Measurements from ENCODE around the gene OR4L1.
"Not testable (repeated sequence)": the region's sequence is repeated elsewhere in the genome, so short reads cannot be mapped to it uniquely, and the experiment has no call there.

OR4L1 gene

GRCh38 chr14:20059745-20060144 lies at the start of gene OR4L1:
Gene OR4L1 (plus strand): TSS chr14:20060045. CDS start chr14:20060045, 0 bp downstream.
- no peaks in the 10 kb centered on the region for H3K4me1 Mint-ChIP-seq (ENCODE audit: low read depth)
- H3K27me3 Mint-ChIP-seq (ENCODE audit: low read depth): no peaks in the 10 kb centered on the region
- H3K36me3 Mint-ChIP-seq (ENCODE audit: low read depth): no peaks in the 10 kb centered on the region
- no peaks in the 10 kb centered on the region for H3K9me3 Mint-ChIP-seq
- H3K27ac Mint-ChIP-seq: no peak within 1 kb of the TSS
- no peak within 1 kb of the TSS for H3K4me3 Mint-ChIP-seq
- no peak for DNase-seq (ENCODE audit: low spot score)

DNA sequence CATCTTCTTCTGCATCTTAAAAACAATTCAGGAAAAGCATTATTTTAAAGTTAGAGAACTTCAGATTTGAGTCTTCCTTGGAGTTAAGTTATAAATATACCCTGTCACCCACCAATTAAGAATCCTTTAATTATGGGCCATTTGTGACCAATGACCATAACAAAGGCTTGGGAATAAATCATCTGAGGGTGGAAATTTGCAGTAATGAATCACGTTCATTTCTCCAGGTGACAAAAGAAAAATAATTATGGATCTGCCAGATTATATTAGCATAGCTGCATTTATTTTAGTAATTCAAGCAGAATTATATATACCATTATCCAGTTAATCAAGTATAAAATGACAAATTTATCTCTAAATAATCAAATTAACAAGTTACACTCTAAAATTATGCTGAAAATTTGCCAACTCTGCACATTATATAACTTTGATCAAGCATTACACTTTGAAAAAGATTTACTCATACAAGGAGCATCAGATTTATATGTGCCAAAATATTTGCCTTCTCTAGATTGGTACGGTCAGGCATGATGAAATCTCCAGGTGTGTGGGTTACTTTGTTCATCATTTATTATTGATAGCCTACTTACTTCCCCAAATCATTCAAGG lies 40.5 kb upstream of the OR4L1 start, which contains the start of gene OR4K14:
Gene OR4K14 (minus strand): TSS at position 51 of the 609 bp plus-strand sequence. CDS start 4,114 bp downstream, outside the sequence.
- no peak within 1 kb of the TSS for H3K4me3 Mint-ChIP-seq
- H3K4me1 Mint-ChIP-seq (ENCODE audit: low read depth): no peaks in the 10 kb centered on the region
- H3K9me3 Mint-ChIP-seq: peaks cover 1% of the 10 kb centered on the region
- H3K36me3 Mint-ChIP-seq (ENCODE audit: low read depth): no peaks in the 10 kb centered on the region
- DNase-seq (ENCODE audit: low spot score): no peak
- no peaks in the 10 kb centered on the region for H3K27me3 Mint-ChIP-seq (ENCODE audit: low read depth)
- no peak within 1 kb of the TSS for H3K27ac Mint-ChIP-seq

DNA sequence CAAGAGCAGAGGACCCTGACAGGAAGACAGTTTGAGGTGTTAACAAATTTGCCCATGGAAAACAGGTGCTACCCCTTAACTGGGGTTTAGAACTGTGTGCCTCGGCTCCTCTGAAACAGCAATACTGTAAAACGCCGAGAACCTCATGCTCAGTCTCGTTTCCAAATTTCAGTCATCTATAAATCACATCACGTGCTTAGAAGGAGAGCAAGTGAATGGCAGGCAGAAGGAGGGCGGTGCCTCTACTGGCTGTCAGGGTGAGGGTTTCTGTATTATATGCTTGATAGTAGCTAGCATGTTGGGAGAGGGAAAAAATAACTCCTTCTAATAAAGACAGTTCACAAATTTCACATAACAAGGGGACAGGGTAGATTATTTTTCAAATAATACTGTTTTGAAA lies 28.8 kb upstream of the OR4L1 start:
- no peaks in the 10 kb centered on the region for H3K27me3 Mint-ChIP-seq (ENCODE audit: low read depth)
- H3K4me1 Mint-ChIP-seq (ENCODE audit: low read depth): no peaks in the 10 kb centered on the region

DNA sequence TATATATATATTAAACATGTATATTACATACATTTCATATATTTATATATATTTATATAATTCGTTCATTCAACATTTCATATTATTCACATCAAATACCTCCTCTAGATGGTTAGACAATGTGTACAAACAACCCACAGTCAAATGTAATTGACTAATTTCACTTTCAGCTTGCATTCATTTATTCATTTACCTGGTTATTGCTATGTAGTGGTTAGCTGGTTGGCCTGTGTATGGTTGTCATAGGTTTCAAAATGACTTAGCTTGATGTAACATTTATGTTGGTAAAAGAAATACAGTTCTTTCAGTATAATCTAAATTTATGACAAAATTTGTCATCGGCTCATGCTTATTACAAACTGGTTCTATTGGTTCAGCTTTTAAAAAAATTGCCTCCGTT lies 24.4 kb upstream of the OR4L1 start:
- no peak overlapping the region for H3K27ac Mint-ChIP-seq
- no peak overlapping the region for H3K4me3 Mint-ChIP-seq
- H3K4me1 Mint-ChIP-seq (ENCODE audit: low read depth): no peaks in the 10 kb centered on the region
- no peaks in the 10 kb centered on the region for H3K27me3 Mint-ChIP-seq (ENCODE audit: low read depth)
- no peak for DNase-seq (ENCODE audit: low spot score)
- no peaks in the 10 kb centered on the region for H3K36me3 Mint-ChIP-seq (ENCODE audit: low read depth)
- H3K9me3 Mint-ChIP-seq: no peaks in the 10 kb centered on the region

More for the DNA sequence above, 28.8 kb upstream of the OR4L1 start:
- no peak for DNase-seq (ENCODE audit: low spot score)
- Mint-ChIP-seq H3K27ac (no peak overlapping the region), H3K36me3 (ENCODE audit: low read depth) (no peaks in the 10 kb centered on the region), H3K9me3 (no peaks in the 10 kb centered on the region), H3K4me3 (no peak overlapping the region)

DNA sequence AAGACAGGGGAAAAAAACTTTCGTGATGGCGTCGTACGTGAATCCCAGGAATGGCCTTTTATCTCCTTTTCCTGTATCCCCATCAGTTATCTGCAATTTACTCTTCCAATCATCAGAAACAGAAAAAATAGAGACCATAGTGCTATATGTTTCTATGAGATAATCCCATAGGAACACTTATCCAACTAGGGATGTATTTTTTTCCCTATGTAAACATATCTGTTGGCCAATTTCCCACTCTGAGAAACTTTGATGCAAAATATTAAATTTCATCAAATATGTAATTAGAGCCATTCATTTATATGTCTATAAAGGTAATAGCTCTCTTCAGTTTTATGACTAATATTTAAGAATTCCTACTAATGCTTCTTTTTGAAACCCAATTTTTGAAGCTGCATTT lies 23.9 kb upstream of the OR4L1 start, which contains the start of gene OR4K13:
Gene OR4K13 (minus strand): TSS at position 101 of the 400 bp plus-strand sequence. CDS start 1,280 bp downstream, outside the sequence.
- DNase-seq (ENCODE audit: low spot score): no peak
- Mint-ChIP-seq H3K27me3 (ENCODE audit: low read depth) (no peaks in the 10 kb centered on the region), H3K36me3 (ENCODE audit: low read depth) (no peaks in the 10 kb centered on the region), H3K27ac (no peak within 1 kb of the TSS), H3K4me1 (ENCODE audit: low read depth) (no peaks in the 10 kb centered on the region), H3K9me3 (no peaks in the 10 kb centered on the region), H3K4me3 (no peak within 1 kb of the TSS)

GRCh38 chr14:20044243-20044642 lies 15.6 kb upstream of the OR4L1 start:
- Mint-ChIP-seq H3K27me3 (ENCODE audit: low read depth) (no peaks in the 10 kb centered on the region), H3K27ac (no peak overlapping the region), H3K9me3 (no peaks in the 10 kb centered on the region), H3K4me3 (no peak overlapping the region), H3K36me3 (ENCODE audit: low read depth) (no peaks in the 10 kb centered on the region), H3K4me1 (ENCODE audit: low read depth) (no peaks in the 10 kb centered on the region)
- no peak for DNase-seq (ENCODE audit: low spot score)

- no peaks in the 10 kb centered on the region for H3K27me3 Mint-ChIP-seq (ENCODE audit: low read depth)
- no peak for DNase-seq (ENCODE audit: low spot score)
- H3K9me3 Mint-ChIP-seq: no peaks in the 10 kb centered on the region
- no peaks in the 10 kb centered on the region for H3K36me3 Mint-ChIP-seq (ENCODE audit: low read depth)
- no peaks in the 10 kb centered on the region for H3K4me1 Mint-ChIP-seq (ENCODE audit: low read depth)
- no peak overlapping the region for H3K4me3 Mint-ChIP-seq
- no peak overlapping the region for H3K27ac Mint-ChIP-seq
Measured at GRCh38 chr14:20048202-20048601, 11.6 kb upstream of the OR4L1 start.

- H3K4me1 Mint-ChIP-seq (ENCODE audit: low read depth): no peaks in the 10 kb centered on the region
- H3K36me3 Mint-ChIP-seq (ENCODE audit: low read depth): no peaks in the 10 kb centered on the region
- no peaks in the 10 kb centered on the region for H3K27me3 Mint-ChIP-seq (ENCODE audit: low read depth)
- no peaks in the 10 kb centered on the region for H3K9me3 Mint-ChIP-seq
- no peak for DNase-seq (ENCODE audit: low spot score)
- H3K4me3 Mint-ChIP-seq: no peak overlapping the region
- no peak overlapping the region for H3K27ac Mint-ChIP-seq
Measured at GRCh38 chr14:20092050-20092449, 32.2 kb downstream of the OR4L1 start.

- no peak for DNase-seq (ENCODE audit: low spot score)
- Mint-ChIP-seq H3K27ac (no peak overlapping the region), H3K4me1 (ENCODE audit: low read depth) (no peaks in the 10 kb centered on the region), H3K9me3 (no peaks in the 10 kb centered on the region), H3K27me3 (ENCODE audit: low read depth) (no peaks in the 10 kb centered on the region), H3K36me3 (ENCODE audit: low read depth) (no peaks in the 10 kb centered on the region), H3K4me3 (no peak overlapping the region)
Measured at GRCh38 chr14:20093442-20093841, 33.6 kb downstream of the OR4L1 start.

DNA sequence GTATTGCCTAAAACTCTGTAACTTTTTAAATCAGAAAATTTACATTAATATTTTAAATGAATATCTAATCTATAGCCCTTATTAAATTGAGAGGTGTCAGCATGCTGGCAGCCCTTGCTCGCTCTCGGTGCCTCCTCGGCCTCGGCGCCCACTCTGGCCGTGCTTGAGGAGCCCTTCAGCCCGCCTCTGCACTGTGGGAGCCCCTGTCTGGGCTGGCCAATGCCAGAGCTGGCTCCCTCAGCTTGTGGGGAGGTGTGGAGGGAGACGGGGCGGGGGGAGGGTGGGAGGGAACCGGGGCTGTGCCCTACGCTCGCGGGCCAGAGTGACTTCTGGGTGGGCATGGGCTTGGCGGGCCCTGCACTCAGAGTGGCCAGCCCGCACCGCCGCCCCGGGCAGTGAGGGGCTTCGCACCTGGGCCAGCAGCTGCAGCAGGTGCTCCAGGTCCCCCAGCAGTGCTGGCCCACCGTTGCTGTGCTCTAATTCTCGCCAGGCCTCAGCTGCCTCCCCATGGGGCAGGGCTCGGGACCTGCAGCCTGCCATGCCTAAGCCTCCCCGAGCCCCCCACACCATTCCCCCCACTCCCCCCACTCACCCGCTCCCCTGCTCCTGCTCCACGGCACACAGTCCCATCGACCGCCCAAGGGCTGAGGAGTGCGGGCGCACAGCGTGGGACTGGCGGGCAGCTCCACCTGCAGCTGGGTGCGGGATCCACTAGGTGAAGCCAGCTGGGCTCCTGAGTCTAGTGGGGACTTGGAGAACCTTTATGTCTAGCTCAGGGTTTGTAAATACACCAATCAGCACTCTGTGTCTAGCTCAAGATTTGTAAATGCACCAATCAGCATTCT lies 39.3 kb downstream of the OR4L1 start:
- not testable (repeated sequence) for H3K27me3 Mint-ChIP-seq (ENCODE audit: low read depth); DNase-seq (ENCODE audit: low spot score); H3K36me3 Mint-ChIP-seq (ENCODE audit: low read depth); H3K4me1 Mint-ChIP-seq (ENCODE audit: low read depth); H3K9me3 Mint-ChIP-seq; H3K27ac Mint-ChIP-seq; H3K4me3 Mint-ChIP-seq

- no peak for DNase-seq (ENCODE audit: low spot score)
- no peak within 1 kb of the TSS for H3K4me3 Mint-ChIP-seq
- no peaks in the 10 kb centered on the region for H3K36me3 Mint-ChIP-seq (ENCODE audit: low read depth)
- no peak within 1 kb of the TSS for H3K27ac Mint-ChIP-seq
- no peaks in the 10 kb centered on the region for H3K4me1 Mint-ChIP-seq (ENCODE audit: low read depth)
- H3K9me3 Mint-ChIP-seq: no peaks in the 10 kb centered on the region
- no peaks in the 10 kb centered on the region for H3K27me3 Mint-ChIP-seq (ENCODE audit: low read depth)
Measured at GRCh38 chr14:20110438-20110837, 50.6 kb downstream of the OR4L1 start, which contains the start of gene OR4K17. Gene OR4K17 (plus strand): TSS chr14:20110739. CDS start chr14:20117500, 6,761 bp downstream.

All from T-helper 2 cell treated with Interferon-gamma antibody and Interleukin-4, amounts not matched to agents 5 μg/mL and 100 μg/mL, for 36 hours (primary cell).